ENCODE data around the gene APOBEC3B.

GRCh38 chr22:38971202-38971601 lies 10.9 kb upstream of the APOBEC3B start:
- TF ChIP-seq CTCF (IDR thresholded peaks at IDR 0.05; ENCODE audit: borderline replicate concordance, extremely low read depth, low read length, poor library complexity, severe bottlenecking) (no peak), EZH2 (IDR thresholded peaks at IDR 0.05; ENCODE audit: borderline replicate concordance, low read depth, low read length, severe bottlenecking) (no peak)

Data from DND-41 (cell line).